Neural progenitor cell (in vitro differentiated cells): Measurements from ENCODE around the gene ATF7IP2.

Experiments
- CTCF ChIP-seq: fragments of 200-600 bp; sonication (generic); IDR thresholded peaks from 2 replicates; pipeline ENCODE4 v1.5.1; 2017; ENCODE audit warnings: antibody characterized with exemption, mild to moderate bottlenecking
- EZH2 ChIP-seq: fragments of 200-600 bp; sonication (generic); IDR thresholded peaks from 2 replicates; pipeline ENCODE4 v1.6.1; 2017; ENCODE audit warnings: antibody characterized with exemption, mild to moderate bottlenecking, moderate library complexity
- EZH2phosphoT487 ChIP-seq: fragments of 200-600 bp; sonication (generic); IDR thresholded peaks from 2 replicates; pipeline ENCODE4 v1.6.1; 2017; ENCODE audit warnings: antibody characterized with exemption

GRCh38 chr16:10376229-10376628 lies 9.6 kb upstream of the ATF7IP2 start:
- TF ChIP-seq CTCF (no peak), EZH2phosphoT487 (no peak), EZH2 (no peak)
